Body of pancreas (tissue), 4 donors: ENCODE measurements around the gene KRTAP4-9.

ENCODE experiments used
- POLR2A ChIP-seq, 3 donors: fragments of 450-650 bp; IDR thresholded peaks; one replicate each; pipeline ENCODE4 v1.6.1; 2016; ENCODE audit warnings: antibody characterized with exemption in 3 of 3, mild to moderate bottlenecking in 2 of 3
- TF ChIP-seq, protein P1 (sequence below), 7 experiments: fragments of 450-650 bp in 4 of 7; fragments of 200-600 bp in 3 of 7; sonication (generic) in 3 of 7; IDR thresholded peaks; one replicate each; pipeline ENCODE4 v1.5.1; 2016 to 2019; ENCODE audit warnings: antibody characterized with exemption in 7 of 7

DNA sequence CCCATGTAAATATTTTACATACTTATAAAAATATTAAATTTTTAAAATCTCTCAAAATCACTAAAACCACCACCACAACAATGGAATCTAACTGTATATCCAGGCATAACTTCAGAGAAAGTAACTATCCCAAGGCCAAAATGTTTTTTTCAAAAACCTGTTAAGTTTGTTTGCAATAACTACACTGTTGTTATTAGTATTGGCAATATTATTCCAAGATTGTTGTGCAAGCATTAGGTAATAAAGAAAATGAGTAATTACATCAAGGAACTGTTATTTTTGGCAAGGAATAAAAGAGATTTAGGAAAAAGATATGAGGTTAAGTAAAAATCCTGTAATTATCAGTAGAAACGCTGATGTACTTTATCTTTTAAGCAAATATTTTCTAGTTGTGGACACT is 22.2 kb downstream of the KRTAP4-9 start:
- TF ChIP-seq, protein P1, sequence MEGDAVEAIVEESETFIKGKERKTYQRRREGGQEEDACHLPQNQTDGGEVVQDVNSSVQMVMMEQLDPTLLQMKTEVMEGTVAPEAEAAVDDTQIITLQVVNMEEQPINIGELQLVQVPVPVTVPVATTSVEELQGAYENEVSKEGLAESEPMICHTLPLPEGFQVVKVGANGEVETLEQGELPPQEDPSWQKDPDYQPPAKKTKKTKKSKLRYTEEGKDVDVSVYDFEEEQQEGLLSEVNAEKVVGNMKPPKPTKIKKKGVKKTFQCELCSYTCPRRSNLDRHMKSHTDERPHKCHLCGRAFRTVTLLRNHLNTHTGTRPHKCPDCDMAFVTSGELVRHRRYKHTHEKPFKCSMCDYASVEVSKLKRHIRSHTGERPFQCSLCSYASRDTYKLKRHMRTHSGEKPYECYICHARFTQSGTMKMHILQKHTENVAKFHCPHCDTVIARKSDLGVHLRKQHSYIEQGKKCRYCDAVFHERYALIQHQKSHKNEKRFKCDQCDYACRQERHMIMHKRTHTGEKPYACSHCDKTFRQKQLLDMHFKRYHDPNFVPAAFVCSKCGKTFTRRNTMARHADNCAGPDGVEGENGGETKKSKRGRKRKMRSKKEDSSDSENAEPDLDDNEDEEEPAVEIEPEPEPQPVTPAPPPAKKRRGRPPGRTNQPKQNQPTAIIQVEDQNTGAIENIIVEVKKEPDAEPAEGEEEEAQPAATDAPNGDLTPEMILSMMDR (IDR thresholded peaks at IDR 0.05), result no peak
- TF ChIP-seq POLR2A (IDR thresholded peaks at IDR 0.05), result no peak
